Sigmoid colon (tissue), 4 donors: ENCODE data around the gene SF3B2.
"Not testable (repeated sequence)": the region's sequence is repeated elsewhere in the genome, so short reads cannot be mapped to it uniquely, and the experiment has no call there.

Experiments
- CTCF ChIP-seq, 4 experiments: fragments of 450-650 bp in 3 of 4; fragments of 200-600 bp in 1 of 4; IDR thresholded peaks; one replicate each; pipeline ENCODE4 v1.5.1; 2016 to 2019; ENCODE audit warnings: antibody characterized with exemption in 4 of 4, mild to moderate bottlenecking in 3 of 4, moderate library complexity in 2 of 4
- EP300 ChIP-seq, 4 donors: sonication (generic); formaldehyde crosslinking; IDR thresholded peaks; one replicate each; pipeline ENCODE4 v1.6.1; 2017; ENCODE audit warnings: antibody characterized with exemption in 4 of 4
- POLR2A ChIP-seq, 2 donors: fragments of 450-650 bp; IDR thresholded peaks; one replicate each; pipeline ENCODE4 v1.6.1; 2016; ENCODE audit warnings: antibody characterized with exemption in 2 of 2, mild to moderate bottlenecking in 2 of 2, moderate library complexity in 2 of 2
- POLR2AphosphoS5 ChIP-seq, 4 donors: sonication (generic); formaldehyde crosslinking; IDR thresholded peaks; one replicate each; pipeline ENCODE4 v1.6.1; 2017; ENCODE audit warnings: antibody characterized with exemption in 4 of 4

- not testable (repeated sequence) for TF ChIP-seq CTCF, POLR2AphosphoS5, POLR2A, EP300 (IDR thresholded peaks at IDR 0.05)
Observed at GRCh38 chr11:66078949-66079348, 26.8 kb downstream of the SF3B2 start.
